IMR-90 (cell line): ENCODE results near the gene SFTPA1. TPM values are rescaled to one million over a fixed set of nuclear protein-coding genes. Genes with fewer than 3 reads are reported as not detected.

Experiments used
- ATAC-seq: fragments of 200-7000 bp; cut with Tn5 transposase; 2 replicates; pipeline ENCODE4 v1.9.1; 2020; ENCODE audit warnings: low read depth, mild to moderate bottlenecking, moderate library complexity
- BruUV-seq: library from RNA; stranded (reverse); fragments of 400-500 nt; replicated peaks from 2 replicates; lab custom pipeline; 2021; lab: Mats Ljungman, UMichigan
- CTCF ChIA-PET: fragments of 300-600 bp; formaldehyde crosslinking; extraction: SDS; loops from one replicate; lab custom pipeline; 2021; ENCODE audit warnings: antibody characterized with exemption; lab: Yijun Ruan, JAX
- POLR2A ChIA-PET: fragments of 300-600 bp; sonication (Branson Sonifier 250); formaldehyde crosslinking; loops from one replicate; lab custom pipeline; 2022; ENCODE audit warnings: antibody characterized with exemption; ENCODE audit not compliant: unreplicated experiment; lab: Charles Lee
- DNase-seq: peaks from one replicate; pipeline ENCODE4 v3.0.0; 2013
- H2AFZ ChIP-seq: replicated peaks from 2 replicates; pipeline ENCODE3; 2013; ENCODE audit warnings: low read length, mild to moderate bottlenecking; ENCODE audit not compliant: poor library complexity
- H2AK5ac ChIP-seq: 2 replicates; pipeline ENCODE4 v1.6.1; 2013; ENCODE audit warnings: low read depth, low read length, inconsistent platforms
- H2AK9ac ChIP-seq: replicated peaks from 2 replicates; pipeline ENCODE3; 2013; ENCODE audit warnings: mild to moderate bottlenecking, low read depth, low read length, moderate library complexity; ENCODE audit not compliant: poor library complexity
- H2BK120ac ChIP-seq: 2 replicates; pipeline ENCODE4 v1.6.1; 2013; ENCODE audit warnings: low read depth, low read length, inconsistent platforms
- H2BK15ac ChIP-seq: 3 replicates; pipeline ENCODE4 v1.6.1; 2013; ENCODE audit warnings: low read depth, low read length, inconsistent platforms
- H2BK20ac ChIP-seq: 2 replicates; pipeline ENCODE4 v1.6.1; 2013; ENCODE audit warnings: low read depth, mild to moderate bottlenecking, inconsistent platforms, low read length, moderate library complexity
- H2BK5ac ChIP-seq: 2 replicates; pipeline ENCODE4 v1.6.1; 2013; ENCODE audit warnings: mild to moderate bottlenecking, low read depth, low read length, inconsistent platforms; ENCODE audit not compliant: poor library complexity, severe bottlenecking
- H3K14ac ChIP-seq: replicated peaks from 2 replicates; pipeline ENCODE4 v1.6.1; 2013; ENCODE audit warnings: low read depth, low read length, inconsistent platforms
- H3K18ac ChIP-seq: 2 replicates; pipeline ENCODE4 v1.6.1; 2013; ENCODE audit warnings: low read depth, low read length, control low read depth
- H3K23ac ChIP-seq: 2 replicates; pipeline ENCODE4 v1.6.1; 2013; ENCODE audit warnings: low read depth, low read length, inconsistent platforms
- H3K27ac ChIP-seq: 2 replicates; pipeline ENCODE4 v1.5.1; 2013; ENCODE audit warnings: mild to moderate bottlenecking, control low read depth, low read length; ENCODE audit not compliant: insufficient read depth
- H3K27me3 ChIP-seq: 2 replicates; pipeline ENCODE4 v1.6.1; 2013; ENCODE audit warnings: low read length; ENCODE audit not compliant: control insufficient read depth, insufficient read depth
- H3K36me3 ChIP-seq: 2 replicates; pipeline ENCODE4 v1.6.1; 2013; ENCODE audit warnings: low read length, mixed read lengths; ENCODE audit not compliant: control insufficient read depth, insufficient read depth
- H3K4ac ChIP-seq: 2 replicates; pipeline ENCODE4 v1.6.1; 2013; ENCODE audit warnings: low read depth, low read length, inconsistent platforms
- H3K4me1 ChIP-seq: 2 replicates; pipeline ENCODE4 v1.6.1; 2013; ENCODE audit warnings: low read length, mixed read lengths; ENCODE audit not compliant: control insufficient read depth, insufficient read depth
- H3K4me2 ChIP-seq: 2 replicates; pipeline ENCODE4 v1.6.1; 2013; ENCODE audit warnings: low read depth, mild to moderate bottlenecking, control low read depth, low read length, moderate library complexity
- H3K4me3 ChIP-seq: 2 replicates; pipeline ENCODE4 v1.5.1; 2013; ENCODE audit warnings: low read depth, mild to moderate bottlenecking, control low read depth, low read length, moderate library complexity; ENCODE audit not compliant: insufficient read depth
- H3K56ac ChIP-seq: 2 replicates; pipeline ENCODE4 v1.6.1; 2013; ENCODE audit warnings: low read length, inconsistent platforms; ENCODE audit not compliant: insufficient read depth; ENCODE audit errors: extremely low read depth
- H3K79me1 ChIP-seq, 2 experiments: 2 replicates each; pipeline ENCODE4 v1.6.1; 2013; ENCODE audit warnings: low read length in 2 of 2, inconsistent platforms in 1 of 2, low read depth in 1 of 2
- H3K9ac ChIP-seq: 2 replicates; pipeline ENCODE4 v1.6.1; 2013; ENCODE audit warnings: low read depth, low read length, control low read depth
- H3K9me1 ChIP-seq: 2 replicates; pipeline ENCODE4 v1.6.1; 2013; ENCODE audit warnings: low read length, inconsistent platforms; ENCODE audit not compliant: insufficient read depth
- H3K9me3 ChIP-seq: 2 replicates; pipeline ENCODE4 v1.6.1; 2013; ENCODE audit warnings: low read length; ENCODE audit not compliant: control insufficient read depth, insufficient read depth
- H4K20me1 ChIP-seq: 2 replicates; pipeline ENCODE4 v1.6.1; 2013; ENCODE audit warnings: low read length, inconsistent platforms; ENCODE audit not compliant: insufficient read depth
- H4K5ac ChIP-seq: 2 replicates; pipeline ENCODE4 v1.6.1; 2013; ENCODE audit warnings: mild to moderate bottlenecking, low read depth, low read length, control low read depth
- H4K8ac ChIP-seq, 2 experiments: 2 replicates each; pipeline ENCODE4 v1.6.1; 2013; ENCODE audit warnings: low read depth in 2 of 2, low read length in 2 of 2, control low read depth in 1 of 2, inconsistent platforms in 1 of 2
- H4K91ac ChIP-seq: 2 replicates; pipeline ENCODE4 v1.6.1; 2013; ENCODE audit warnings: low read depth, low read length, inconsistent platforms; ENCODE audit not compliant: insufficient read depth
- BHLHE40 ChIP-seq: fragments of 150-350 bp; IDR thresholded peaks from 2 replicates; pipeline ENCODE4 v1.6.1; 2016; ENCODE audit warnings: mild to moderate bottlenecking, low read depth, low read length
- CEBPB ChIP-seq: IDR thresholded peaks from 2 replicates; pipeline ENCODE4 v1.6.1; 2012; ENCODE audit warnings: low read depth, low read length, improper control_type of control experiment
- CHD1 ChIP-seq: IDR thresholded peaks from 2 replicates; pipeline ENCODE4 v1.6.1; 2012; ENCODE audit warnings: low read depth, low read length, improper control_type of control experiment
- CTCF ChIP-seq: conservative IDR thresholded peaks from 2 replicates; pipeline ENCODE4 v1.5.1; 2012; ENCODE audit warnings: mild to moderate bottlenecking, low read depth, low read length, improper control_type of control experiment
- ELK1 ChIP-seq: fragments of 150-350 bp; IDR thresholded peaks from 2 replicates; pipeline ENCODE4 v1.6.1; 2016; ENCODE audit warnings: low read depth, mild to moderate bottlenecking, low read length, moderate library complexity, borderline replicate concordance
- FOS ChIP-seq: fragments of 150-350 bp; IDR thresholded peaks from 2 replicates; pipeline ENCODE4 v1.6.1; 2016; ENCODE audit warnings: low read depth, low read length
- MAFK ChIP-seq: IDR thresholded peaks from 2 replicates; pipeline ENCODE4 v1.6.1; 2012; ENCODE audit warnings: low read depth, low read length, improper control_type of control experiment
- MAZ ChIP-seq: IDR thresholded peaks from 2 replicates; pipeline ENCODE4 v1.6.1; 2012; ENCODE audit warnings: low read depth, mild to moderate bottlenecking, low read length, improper control_type of control experiment, moderate library complexity, borderline replicate concordance
- MXI1 ChIP-seq: IDR thresholded peaks from 2 replicates; pipeline ENCODE4 v1.6.1; 2012; ENCODE audit warnings: low read depth, mild to moderate bottlenecking, low read length, moderate library complexity, borderline replicate concordance
- NFE2L2 ChIP-seq: fragments of 150-350 bp; IDR thresholded peaks from 2 replicates; pipeline ENCODE4 v1.6.1; 2016; ENCODE audit warnings: low read depth, mild to moderate bottlenecking, low read length
- POLR2A ChIP-seq: IDR thresholded peaks from 2 replicates; pipeline ENCODE4 v1.6.1; 2012; ENCODE audit warnings: mild to moderate bottlenecking, low read depth, low read length
- RAD21 ChIP-seq: IDR thresholded peaks from 2 replicates; pipeline ENCODE4 v1.6.1; 2012; ENCODE audit warnings: low read length, improper control_type of control experiment
- RCOR1 ChIP-seq: IDR thresholded peaks from 2 replicates; pipeline ENCODE4 v1.6.1; 2012; ENCODE audit warnings: mild to moderate bottlenecking, low read length, improper control_type of control experiment; ENCODE audit not compliant: insufficient replicate concordance
- RFX5 ChIP-seq: IDR thresholded peaks from 2 replicates; pipeline ENCODE4 v1.8.0; 2012; ENCODE audit warnings: low read depth, mild to moderate bottlenecking, low read length, moderate library complexity
- SMC3 ChIP-seq: fragments of 150-350 bp; IDR thresholded peaks from 2 replicates; pipeline ENCODE4 v1.6.1; 2016; ENCODE audit warnings: low read depth, mild to moderate bottlenecking, antibody characterized with exemption, low read length, moderate library complexity
- USF2 ChIP-seq: fragments of 150-350 bp; IDR thresholded peaks from 2 replicates; pipeline ENCODE4 v1.6.1; 2017; ENCODE audit warnings: mild to moderate bottlenecking, antibody characterized with exemption, low read length, low read depth
- WGBS, 2 experiments: methylation state at CpG; one replicate each; pipeline versions ENCODE4 v1.1.5 to v1.1.7; 2013; ENCODE audit warnings: missing lambda C conversion rate in 2 of 2; ENCODE audit not compliant: insufficient read length in 1 of 2; ENCODE audit errors: extremely low coverage in 2 of 2; 5-methylcytosine and 5-hydroxymethylcytosine counted together
- dilution Hi-C: fragments of 300-500 bp; cut with HindIII; formaldehyde crosslinking; loops from one replicate; pipeline ENCODE4 v1.14.3; 2018; ENCODE audit warnings: low sequenced_read_pairs; ENCODE audit not compliant: unreplicated experiment
- in situ Hi-C: fragments of 300-500 bp; cut with MboI; formaldehyde crosslinking; loops from 3 replicates; pipeline ENCODE4 v1.14.3; 2019; ENCODE audit warnings: low sequenced_read_pairs, inconsistent platforms, mixed read lengths
- intact Hi-C: fragments of 100-400 bp; cut with micrococcal nuclease; formaldehyde crosslinking; loops from 2 replicates; pipeline ENCODE4 v1.10.0; 2022
- polyA plus RNA-seq, 3 experiments: library from polyadenylated mRNA; depleted of rRNA; stranded (reverse); fragments of >200 nt; gene quantifications; 2 replicates each; pipeline ENCODE4 v1.2.3, GENCODE V29; 2012; ENCODE audit warnings: low replicate concordance in 1 of 3
- total RNA-seq: library from RNA; depleted of rRNA; stranded (reverse); fragments of >200 nt; gene quantifications from 2 replicates; pipeline ENCODE4 v1.2.3, GENCODE V29; 2012

Gene SFTPA1
- total and polyA plus RNA-seq, 2 of the 4 experiments (the other 2 are of a cell fraction): not detected

- in situ Hi-C loops: loop anchor here (5.0 to 25.0 kb wide), 2 partner anchors 369 to 699 kb away; no protein-coding TSS in a partner anchor
- no peak overlapping the region for H2AK9ac ChIP-seq
Observed at GRCh38 chr10:79563426-79563825, 47.3 kb upstream of the SFTPA1 start.

More at GRCh38 chr10:79563426-79563825, 47.3 kb upstream of the SFTPA1 start:
- Histone ChIP-seq H2BK120ac (no peak overlapping the region), H2AK5ac (no peak overlapping the region), H3K36me3 (no peaks in the 10 kb centered on the region), H2BK20ac (no peak overlapping the region), H3K18ac (no peak overlapping the region), H3K4me3 (no peak overlapping the region), H4K20me1 (no peaks in the 10 kb centered on the region), H2BK5ac (no peak overlapping the region), H3K4me1 (no peaks in the 10 kb centered on the region), H3K9me3 (no peaks in the 10 kb centered on the region), H4K8ac (no peak overlapping the region), H3K9me1 (no peaks in the 10 kb centered on the region), H3K4me2 (no peak overlapping the region), H3K9ac (no peak overlapping the region), H4K5ac (no peak overlapping the region), H3K27me3 (peaks cover 12% of the 10 kb centered on the region), H3K4ac (no peak overlapping the region), H4K91ac (no peak overlapping the region), H3K14ac (no peak overlapping the region), H3K79me1 (no peaks in the 10 kb centered on the region), H2BK15ac (no peak overlapping the region), H2AFZ (no peak overlapping the region), H3K56ac (no peak overlapping the region), H3K23ac (no peak overlapping the region), H3K27ac (no peak overlapping the region)
- no peak for ATAC-seq
- BruUV-seq: no TSS peak
- intact Hi-C loops (no loop called here), dilution Hi-C loops (no loop called here)
- TF ChIP-seq MXI1: no peak
- no peak for TF ChIP-seq RCOR1
- TF ChIP-seq CTCF: no peak
- TF ChIP-seq MAFK: no peak
- TF ChIP-seq MAZ: no peak
- no peak for TF ChIP-seq POLR2A
- no peak for TF ChIP-seq CHD1
- no peak for TF ChIP-seq RFX5
- TF ChIP-seq NFE2L2: no peak
- no peak for TF ChIP-seq SMC3
- no peak for TF ChIP-seq RAD21
- TF ChIP-seq FOS: no peak
- no peak for TF ChIP-seq ELK1
- TF ChIP-seq USF2: no peak
- no peak for TF ChIP-seq BHLHE40
- no peak for TF ChIP-seq CEBPB
- WGBS, 2 experiments: no CpG with 5 or more reads among the region's 4 CpGs
- no peak for DNase-seq
- ChIA-PET CTCF (no interaction called here), POLR2A (no interaction called here)
